HG03558 (cell line): ENCODE results near the gene COPA.

Experiments
- ATAC-seq: cut with Tn5 transposase; IDR thresholded peaks from one replicate; pipeline ENCODE4 v1.9.1; 2021; ENCODE audit warnings: moderate number of reproducible peaks; ENCODE audit not compliant: unreplicated experiment; ENCODE audit errors: extremely low read depth

COPA gene

GRCh38 chr1:160284220-160284781 lies 58.7 kb downstream of the COPA start:
- no peak for ATAC-seq

GRCh38 chr1:160282807-160283206 lies 60.2 kb downstream of the COPA start:
- ATAC-seq: no peak

DNA sequence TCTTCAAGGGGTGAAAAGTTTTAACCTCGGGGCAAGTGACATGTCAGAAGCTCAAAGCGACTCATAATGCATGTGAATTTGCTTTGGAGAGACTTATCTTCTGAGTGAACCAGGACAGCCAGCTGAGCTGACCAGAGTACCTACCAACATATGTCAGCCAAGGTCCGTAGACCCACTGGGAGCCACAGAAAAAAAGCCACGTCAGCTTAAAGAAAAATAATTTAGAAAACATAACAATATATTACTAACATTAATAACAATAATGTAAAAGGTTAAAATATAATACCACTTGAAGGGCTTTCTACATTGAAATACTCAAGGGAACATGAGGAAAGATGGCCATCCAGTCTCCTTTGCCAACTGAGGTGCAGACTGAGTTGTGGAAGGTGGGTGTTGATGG lies 65.1 kb downstream of the COPA start:
- no peak for ATAC-seq

GRCh38 chr1:160277330-160277729 lies 65.7 kb downstream of the COPA start:
- ATAC-seq: no peak

DNA sequence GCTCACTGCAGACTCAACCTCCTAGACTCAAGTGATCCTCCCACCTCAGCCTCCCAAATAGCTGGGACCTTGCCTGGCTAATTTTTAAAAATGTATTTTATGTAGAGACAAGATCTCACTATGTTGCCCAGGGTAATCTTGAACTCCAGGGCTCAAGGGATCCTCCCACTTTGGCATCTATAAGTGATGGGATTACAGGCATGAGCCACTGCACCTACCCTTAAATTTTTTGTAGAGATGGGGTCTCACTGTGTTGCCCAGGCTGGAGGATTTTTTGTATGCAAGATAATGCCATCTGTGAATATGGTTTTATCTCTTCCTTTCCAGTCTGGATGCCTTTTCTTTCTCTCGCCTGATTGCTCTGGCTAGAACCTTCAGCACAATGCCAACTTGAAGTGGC lies 72.0 kb downstream of the COPA start:
- no peak for ATAC-seq

GRCh38 chr1:160267284-160267991 lies 75.6 kb downstream of the COPA start:
- ATAC-seq: no peak

DNA sequence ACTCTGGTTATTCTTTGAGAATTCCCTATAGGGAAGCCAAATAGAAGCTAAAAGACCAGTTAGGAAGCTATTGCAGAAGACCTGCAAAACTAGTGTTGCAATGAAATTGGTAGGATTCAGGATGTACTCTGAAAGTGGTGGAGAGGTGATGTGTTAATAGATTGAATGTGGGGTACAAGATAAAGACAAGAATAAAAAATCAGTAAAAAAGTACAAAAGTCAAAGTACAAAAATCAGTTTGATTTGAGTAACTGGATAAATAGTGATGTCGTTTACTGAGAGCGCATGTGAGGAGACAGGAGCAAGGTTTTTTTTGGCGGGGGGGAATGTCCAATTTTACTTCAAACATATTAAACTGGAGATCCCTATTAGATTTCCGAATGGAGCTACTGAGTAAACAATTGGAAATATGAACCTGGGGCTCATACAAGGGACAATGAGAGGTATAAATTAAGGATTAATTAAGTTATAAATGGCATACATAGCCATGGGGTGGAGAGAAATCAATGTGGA lies 78.2 kb downstream of the COPA start:
- ATAC-seq: no peak

DNA sequence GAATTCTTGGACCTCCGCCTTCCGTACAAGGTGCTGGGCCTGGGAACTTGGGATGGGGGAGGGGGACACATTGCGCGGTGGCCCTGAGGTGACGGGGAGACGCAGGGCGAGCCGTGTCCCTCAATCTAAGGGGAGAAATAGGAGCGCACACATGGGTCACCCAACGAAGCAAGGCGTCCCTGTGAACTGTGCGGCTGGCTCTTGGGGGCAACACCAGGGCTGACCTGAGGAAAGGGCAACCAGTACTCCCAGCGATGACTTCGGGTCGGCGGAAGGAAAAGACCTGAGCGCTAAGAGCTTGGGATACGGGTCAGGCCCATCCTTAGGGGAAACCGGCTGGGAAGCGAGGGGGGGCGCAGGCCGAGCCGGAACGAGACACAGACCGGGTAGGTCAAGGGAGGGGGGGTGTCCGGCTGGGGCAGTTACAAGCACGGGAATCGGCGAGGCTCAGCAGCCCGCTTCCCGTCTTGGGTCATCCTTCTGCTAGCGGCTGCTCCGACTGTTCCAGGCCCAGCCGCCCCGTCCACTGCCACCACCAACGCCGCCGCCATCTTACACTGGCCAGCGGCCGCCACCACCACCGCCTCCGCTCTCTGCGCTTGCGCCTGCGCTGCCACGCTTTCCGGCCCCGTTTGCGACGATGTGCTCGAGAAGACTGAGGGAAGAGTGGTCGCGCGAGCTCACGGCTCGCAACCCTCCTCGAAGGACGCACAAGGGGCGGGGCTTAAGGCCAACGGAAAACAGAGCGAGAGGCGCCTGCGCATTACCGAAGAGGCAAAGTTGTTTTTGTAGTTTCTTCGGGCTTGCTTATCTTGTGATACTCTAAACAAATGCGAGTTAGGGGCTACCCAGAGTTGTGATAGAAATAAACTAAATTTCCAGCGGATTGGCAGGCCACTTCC lies 80.9 kb downstream of the COPA start, which contains the start of gene DCAF8:
DCAF8 (minus strand) TSS at position 657 of the 902 bp plus-strand sequence. CDS start 18,541 bp downstream, outside the sequence.
- peak; percentile 62 for ATAC-seq

DNA sequence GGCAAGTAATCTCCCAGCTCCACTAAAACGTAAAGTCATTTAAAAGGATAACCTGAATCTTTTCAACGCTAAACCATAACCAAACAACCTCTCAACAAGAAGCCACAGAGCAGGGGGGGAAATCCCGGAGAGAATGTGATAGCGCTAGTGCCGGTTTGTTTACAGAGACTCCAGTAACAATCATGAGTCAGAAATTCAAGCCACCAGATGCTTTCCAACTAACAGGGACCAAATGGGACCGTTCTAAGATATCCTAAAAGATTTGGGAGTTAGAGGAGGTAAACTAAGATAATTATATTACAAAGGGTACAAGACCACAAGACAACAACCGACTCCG lies 81.5 kb downstream of the COPA start:
- no peak for ATAC-seq

DNA sequence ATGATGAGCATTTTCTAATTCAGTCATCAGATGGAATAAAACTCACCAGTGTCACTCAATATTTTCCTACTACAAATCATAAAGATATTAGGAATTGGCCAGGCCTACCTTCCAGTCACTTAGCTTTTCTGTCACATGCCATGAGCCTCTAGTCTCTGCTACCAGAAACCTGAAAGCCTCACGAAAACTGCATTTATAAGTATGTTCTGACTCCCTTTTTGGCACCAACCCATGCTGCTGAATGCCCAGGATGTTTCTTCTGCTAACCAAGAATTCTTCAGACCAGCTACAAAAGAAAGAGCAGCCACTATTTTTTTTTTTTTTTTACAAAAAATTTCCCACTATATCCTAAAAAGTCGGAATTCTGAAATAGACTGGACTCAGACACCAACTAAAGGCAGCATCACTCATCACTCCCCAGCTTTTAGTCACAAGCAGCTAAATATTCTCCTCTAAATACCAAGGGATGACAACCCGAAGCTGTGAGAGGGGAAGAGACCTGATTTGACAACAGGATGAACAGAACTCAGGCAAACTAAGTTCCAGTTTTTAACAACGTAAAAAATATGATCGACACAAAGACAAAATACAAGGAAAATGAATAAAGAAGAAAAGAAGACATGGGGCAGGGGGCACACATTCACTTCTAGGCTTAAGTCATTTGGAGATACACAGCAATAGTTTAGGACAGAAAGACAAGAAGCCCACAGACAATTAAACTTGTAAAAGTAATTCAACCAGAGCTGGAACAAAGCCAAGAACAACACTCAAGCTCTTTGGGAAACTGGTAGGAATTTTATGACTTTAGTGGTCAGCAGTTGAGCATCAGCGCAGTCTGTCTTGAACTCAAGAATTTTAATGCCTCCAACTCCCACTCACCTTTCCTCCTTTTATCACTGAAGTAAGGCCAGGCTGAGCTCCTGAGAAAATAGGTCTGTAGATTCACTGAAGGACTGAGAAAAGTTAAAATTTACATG lies 82.4 kb downstream of the COPA start:
- ATAC-seq: no peak

- ATAC-seq: no peak
Observed at GRCh38 chr1:160258177-160258798, 84.8 kb downstream of the COPA start.

- ATAC-seq: no peak
Observed at GRCh38 chr1:160257411-160258015, 85.5 kb downstream of the COPA start.

DNA sequence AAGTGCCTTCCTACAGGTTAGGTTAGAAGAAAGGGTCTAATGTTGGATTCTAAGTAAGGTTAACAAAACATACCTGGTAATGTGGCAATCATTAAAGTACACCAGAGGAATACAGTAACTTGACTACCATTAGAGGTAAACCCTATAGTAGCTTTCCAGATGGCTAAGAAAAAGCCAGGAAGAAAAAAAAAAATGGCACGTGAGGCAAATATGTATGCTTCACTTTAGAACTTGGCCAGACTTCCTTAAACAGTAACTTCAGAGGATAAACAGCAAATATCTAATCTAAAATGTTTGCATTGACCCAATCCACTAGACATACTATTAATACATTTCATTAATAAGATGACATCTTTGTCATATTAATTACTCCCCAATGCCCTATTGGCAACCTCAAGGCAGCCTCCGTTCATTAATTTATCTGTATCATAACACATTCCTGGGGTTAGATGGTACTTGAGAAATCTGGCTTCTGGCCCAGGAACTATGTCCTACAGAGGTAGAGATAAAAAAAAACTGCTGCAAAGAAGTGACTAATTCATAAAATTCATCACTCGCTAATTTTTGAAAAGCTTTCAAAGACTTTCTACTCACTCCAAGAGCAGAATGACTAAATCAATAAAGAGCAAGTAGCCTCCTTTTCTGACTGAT lies 86.5 kb downstream of the COPA start:
- no peak for ATAC-seq

GRCh38 chr1:160255781-160256300 lies 87.2 kb downstream of the COPA start:
- no peak for ATAC-seq

DNA sequence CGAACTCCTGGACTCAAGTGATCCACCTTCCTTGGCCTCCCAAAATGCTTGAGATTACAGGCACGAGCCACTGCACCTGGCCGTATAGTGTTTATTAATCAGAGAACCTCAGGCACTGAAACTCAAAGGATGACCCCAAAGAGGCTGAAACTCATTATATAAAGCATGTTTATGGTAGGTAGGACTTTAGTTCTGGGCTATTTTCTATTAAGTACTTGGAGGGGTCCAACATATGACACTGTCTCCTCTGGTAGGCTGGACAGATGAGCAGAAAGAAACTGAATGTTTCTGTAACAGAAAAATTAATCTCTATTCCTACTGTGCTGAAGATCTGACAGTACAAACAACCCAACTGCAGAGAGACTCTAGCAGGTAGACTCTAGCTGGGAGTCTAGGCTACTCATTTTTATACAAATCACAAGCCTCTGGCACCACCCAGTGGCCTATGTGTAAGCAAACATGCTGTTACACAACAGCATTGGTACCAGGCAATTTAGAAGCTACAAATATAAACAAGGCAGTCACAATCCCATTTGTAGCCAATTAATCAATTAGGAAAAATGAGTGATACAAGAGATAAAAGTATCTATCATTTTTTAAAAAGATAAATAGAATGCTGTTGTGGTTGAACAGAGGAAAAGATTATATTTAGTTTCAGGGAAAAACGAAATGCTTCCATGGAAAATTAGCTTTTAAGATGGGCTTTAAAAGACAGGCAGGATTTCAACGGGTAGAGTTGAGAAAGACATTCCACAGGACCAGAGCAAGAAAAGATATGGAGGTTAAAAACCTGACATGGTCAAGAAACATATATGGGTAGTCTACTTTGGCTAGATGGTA lies 91.1 kb downstream of the COPA start:
- no peak for ATAC-seq

GRCh38 chr1:160251011-160251410 lies 92.0 kb downstream of the COPA start:
- no peak for ATAC-seq

GRCh38 chr1:160247053-160247452 lies 96.0 kb downstream of the COPA start:
- ATAC-seq: no peak
